Neural cell (in vitro differentiated cells): ENCODE results near the gene KRT14. TPM values are rescaled to one million over a fixed set of nuclear protein-coding genes. Genes with fewer than 3 reads are reported as not detected.

ENCODE experiments used
- H2AFZ ChIP-seq: fragments of 200-600, 300-800 bp; sonication (generic), shearing (Covaris generic); 2 replicates; pipeline ENCODE4 v1.6.0; 2014; ENCODE audit warnings: low read depth, mild to moderate bottlenecking, antibody characterized with exemption, low read length, moderate library complexity
- H3F3A ChIP-seq: fragments of 200-600 bp; shearing (Covaris generic); 2 replicates; pipeline ENCODE4 v1.6.1; 2016; ENCODE audit warnings: mild to moderate bottlenecking, moderate library complexity, mixed read lengths, antibody characterized with exemption, low read length; ENCODE audit not compliant: insufficient read depth, poor library complexity, severe bottlenecking
- H3K27ac ChIP-seq: fragments of 200-600, 300-800 bp; sonication (generic), shearing (Covaris generic); 2 replicates; pipeline ENCODE4 v1.5.1; 2014; ENCODE audit warnings: mild to moderate bottlenecking, low read length, moderate library complexity
- H3K27me3 ChIP-seq: fragments of 300-800, 200-600 bp; sonication (generic), shearing (Covaris generic); 2 replicates; pipeline ENCODE4 v1.6.0; 2014; ENCODE audit warnings: mild to moderate bottlenecking, low read depth, low read length, moderate library complexity; ENCODE audit not compliant: insufficient read depth
- H3K36me3 ChIP-seq: fragments of 300-800, 200-600 bp; sonication (generic), shearing (Covaris generic); 2 replicates; pipeline ENCODE4 v1.5.1; 2014; ENCODE audit warnings: mild to moderate bottlenecking, antibody characterized with exemption, low read length, moderate library complexity; ENCODE audit not compliant: insufficient read depth
- H3K4me2 ChIP-seq: fragments of 300-800, 200-600 bp; sonication (generic), shearing (Covaris generic); 2 replicates; pipeline ENCODE4 v1.6.0; 2014; ENCODE audit warnings: mild to moderate bottlenecking, low read length
- H3K4me3 ChIP-seq: fragments of 300-800, 200-600 bp; sonication (generic), shearing (Covaris generic); 2 replicates; pipeline ENCODE4 v1.5.1; 2014; ENCODE audit warnings: mild to moderate bottlenecking, low read length, moderate library complexity
- H3K79me2 ChIP-seq: fragments of 200-600 bp; shearing (Covaris generic); replicated peaks from 2 replicates; pipeline ENCODE4 v1.6.0; 2014; ENCODE audit warnings: mild to moderate bottlenecking, low read length, moderate library complexity; ENCODE audit not compliant: insufficient read depth
- H3K9ac ChIP-seq: fragments of 300-800, 200-600 bp; sonication (generic), shearing (Covaris generic); 2 replicates; pipeline ENCODE4 v1.6.1; 2016; ENCODE audit warnings: mild to moderate bottlenecking, low read length, mixed read lengths
- H3K9me2 ChIP-seq: fragments of 200-600 bp; shearing (Covaris generic); 2 replicates; pipeline ENCODE4 v1.6.1; 2016; ENCODE audit warnings: mild to moderate bottlenecking, low read length, mixed read lengths; ENCODE audit not compliant: insufficient read depth
- H3K9me3 ChIP-seq: fragments of 200-600, 300-800 bp; sonication (generic), shearing (Covaris generic); 2 replicates; pipeline ENCODE4 v1.6.1; 2016; ENCODE audit warnings: mild to moderate bottlenecking, mixed run types, low read length, moderate library complexity, mixed read lengths
- H4K20me1 ChIP-seq: fragments of 200-600 bp; shearing (Covaris generic); 2 replicates; pipeline ENCODE4 v1.6.1; 2016; ENCODE audit warnings: mild to moderate bottlenecking, mixed run types; ENCODE audit not compliant: insufficient read depth
- CTCF ChIP-seq: fragments of 450-650 bp; IDR thresholded peaks from 2 replicates; pipeline ENCODE4 v1.5.1; 2014; ENCODE audit warnings: antibody characterized with exemption, mild to moderate bottlenecking, moderate library complexity; ENCODE audit not compliant: poor library complexity, severe bottlenecking
- EZH2 ChIP-seq: fragments of 200-600, 300-800 bp; shearing (Covaris generic), sonication (generic); IDR thresholded peaks from 2 replicates; pipeline ENCODE4 v1.6.1; 2014; ENCODE audit warnings: antibody characterized with exemption, low read length, borderline replicate concordance, mild to moderate bottlenecking; ENCODE audit not compliant: insufficient read depth, poor library complexity, severe bottlenecking
- MXI1 ChIP-seq: fragments of 450-650 bp; conservative IDR thresholded peaks from 2 replicates; pipeline ENCODE4 v1.6.1; 2014; ENCODE audit warnings: antibody characterized with exemption, mild to moderate bottlenecking; ENCODE audit not compliant: poor library complexity, severe bottlenecking
- POLR2AphosphoS5 ChIP-seq: IDR thresholded peaks from 2 replicates; pipeline ENCODE4 v1.6.1; 2012
- RAD21 ChIP-seq: fragments of 450-650 bp; conservative IDR thresholded peaks from 2 replicates; pipeline ENCODE4 v1.6.1; 2014; ENCODE audit warnings: antibody characterized with exemption, mild to moderate bottlenecking, moderate library complexity
- REST ChIP-seq: IDR thresholded peaks from 2 replicates; pipeline ENCODE4 v1.6.1; 2012; ENCODE audit warnings: borderline replicate concordance
- TAF1 ChIP-seq: IDR thresholded peaks from 2 replicates; pipeline ENCODE4 v1.6.1; 2012; ENCODE audit warnings: low read depth
- polyA plus RNA-seq: library from polyadenylated mRNA; depleted of rRNA; stranded (reverse); fragments of >200 nt; gene quantifications from 2 replicates; pipeline ENCODE4 v1.2.3, GENCODE V29; 2014

Gene KRT14
- polyA plus RNA-seq, 1 donor from 2014 or later, result not detected

- H2AFZ ChIP-seq, result no peak overlapping the region
- H3F3A ChIP-seq, result no peaks in the 10 kb centered on the region
- H3K9me2 ChIP-seq, result no peaks in the 10 kb centered on the region
- H3K9ac ChIP-seq, result no peak overlapping the region
- no peak overlapping the region for H3K27ac ChIP-seq
- TF ChIP-seq TAF1, result no peak
- TF ChIP-seq RAD21, result no peak
- no peak overlapping the region for H3K4me2 ChIP-seq
- H3K79me2 ChIP-seq, result no peaks in the 10 kb centered on the region
- no peaks in the 10 kb centered on the region for H3K27me3 ChIP-seq
- H3K36me3 ChIP-seq, result no peaks in the 10 kb centered on the region
- no peaks in the 10 kb centered on the region for H4K20me1 ChIP-seq
- H3K4me3 ChIP-seq, result no peak overlapping the region
- no peaks in the 10 kb centered on the region for H3K9me3 ChIP-seq
Measured at GRCh38 chr17:41565338-41565737, 21.4 kb downstream of the KRT14 start.

- H3F3A ChIP-seq, result no peaks in the 10 kb centered on the region
- no peak overlapping the region for H3K9ac ChIP-seq
- no peaks in the 10 kb centered on the region for H3K79me2 ChIP-seq
- H4K20me1 ChIP-seq, result no peaks in the 10 kb centered on the region
- peak overlapping the region; percentile 27 for H3K4me2 ChIP-seq
- no peaks in the 10 kb centered on the region for H3K27me3 ChIP-seq
- H3K9me2 ChIP-seq, result no peaks in the 10 kb centered on the region
- no peaks in the 10 kb centered on the region for H3K36me3 ChIP-seq
- H3K27ac ChIP-seq, result no peak overlapping the region
- H3K4me3 ChIP-seq, result peak overlapping the region; percentile 25
- H3K9me3 ChIP-seq, result no peaks in the 10 kb centered on the region
- no peak for TF ChIP-seq TAF1
- TF ChIP-seq REST, result no peak
- no peak for TF ChIP-seq MXI1
- no peak for TF ChIP-seq RAD21
- no peak for TF ChIP-seq EZH2
- peak; percentile 12 for TF ChIP-seq CTCF
- no peak overlapping the region for H2AFZ ChIP-seq
Measured at GRCh38 chr17:41563607-41564170, 23.0 kb downstream of the KRT14 start.

GRCh38 chr17:41561554-41561953 lies 25.1 kb downstream of the KRT14 start:
- H3K4me3 ChIP-seq, result no peak overlapping the region
- H3K9me2 ChIP-seq, result no peaks in the 10 kb centered on the region
- no peak overlapping the region for H3K9ac ChIP-seq
- no peaks in the 10 kb centered on the region for H3K79me2 ChIP-seq
- H3F3A ChIP-seq, result no peaks in the 10 kb centered on the region
- H3K4me2 ChIP-seq, result no peak overlapping the region
- H3K27me3 ChIP-seq, result no peaks in the 10 kb centered on the region
- no peaks in the 10 kb centered on the region for H3K9me3 ChIP-seq
- no peak overlapping the region for H3K27ac ChIP-seq
- H3K36me3 ChIP-seq, result no peaks in the 10 kb centered on the region
- TF ChIP-seq TAF1 (no peak), POLR2AphosphoS5 (no peak)
- no peak overlapping the region for H2AFZ ChIP-seq
- H4K20me1 ChIP-seq, result no peaks in the 10 kb centered on the region
